Activated effector memory CD4-positive, alpha-beta T cell treated with Interleukin-2 at 50 U/mL for 16 hours (primary cell): ENCODE results near the gene SRSF1.
A peak's percentile ranks its signal among the peaks of the same experiment; 100 is the strongest.
"Not testable (repeated sequence)": the region's sequence is repeated elsewhere in the genome, so short reads cannot be mapped to it uniquely, and the experiment has no call there.

Experiments
- DNase-seq: peaks from one replicate; pipeline ENCODE4 v3.0.0-alpha.2; 2020

The SRSF1 gene, protein sequence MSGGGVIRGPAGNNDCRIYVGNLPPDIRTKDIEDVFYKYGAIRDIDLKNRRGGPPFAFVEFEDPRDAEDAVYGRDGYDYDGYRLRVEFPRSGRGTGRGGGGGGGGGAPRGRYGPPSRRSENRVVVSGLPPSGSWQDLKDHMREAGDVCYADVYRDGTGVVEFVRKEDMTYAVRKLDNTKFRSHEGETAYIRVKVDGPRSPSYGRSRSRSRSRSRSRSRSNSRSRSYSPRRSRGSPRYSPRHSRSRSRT

DNA sequence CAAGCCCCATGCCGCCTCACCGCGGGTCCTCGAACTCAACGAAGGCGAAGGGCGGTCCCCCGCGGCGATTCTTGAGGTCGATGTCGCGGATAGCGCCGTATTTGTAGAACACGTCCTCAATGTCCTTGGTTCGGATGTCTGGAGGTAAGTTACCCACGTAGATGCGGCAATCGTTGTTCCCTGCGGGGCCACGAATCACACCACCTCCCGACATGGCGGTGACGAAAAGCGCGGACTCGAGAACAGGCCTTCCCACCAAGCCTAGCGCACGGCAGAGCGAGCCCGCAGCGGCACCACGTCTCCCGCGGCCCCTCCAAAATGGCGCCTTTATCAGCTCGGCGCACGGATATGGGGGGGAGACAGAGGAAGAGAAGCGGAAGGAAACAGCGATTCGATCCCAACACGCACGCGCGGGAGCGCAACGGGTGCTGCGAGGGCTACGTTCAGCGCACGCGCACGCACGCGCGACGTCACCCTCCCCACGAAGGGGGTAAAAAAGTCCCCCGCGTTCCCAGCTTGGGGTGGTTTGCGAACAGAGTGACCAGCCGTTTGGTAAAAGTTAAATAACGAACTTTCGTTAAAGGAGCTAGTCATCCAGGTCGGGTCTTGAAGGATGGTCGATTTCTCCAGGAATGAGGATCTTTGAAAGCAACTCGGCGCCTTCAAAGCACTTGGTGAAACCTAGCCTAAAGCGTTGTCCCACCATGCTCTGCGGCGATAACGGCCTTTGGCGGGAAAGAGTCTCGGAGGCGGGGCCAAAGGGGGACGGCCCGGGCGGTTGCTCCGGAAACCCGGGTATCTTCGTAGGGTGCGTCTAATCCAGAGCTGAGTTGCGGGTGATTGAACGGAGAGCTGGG, at the start of gene SRSF1:
Gene SRSF1, minus strand, starts transcription at position 323 of the 857 bp plus-strand sequence. Its CDS starts 109 bp downstream, at position 214.
- peak; percentile 96 for DNase-seq

GRCh38 chr17:58056476-58056875, 49.4 kb upstream of the SRSF1 start:
- no peak for DNase-seq

- DNase-seq: no peak
Measured at GRCh38 chr17:58054641-58055040, 47.6 kb upstream of the SRSF1 start.

GRCh38 chr17:58052945-58053715, 46.1 kb upstream of the SRSF1 start:
- no peak for DNase-seq

DNA sequence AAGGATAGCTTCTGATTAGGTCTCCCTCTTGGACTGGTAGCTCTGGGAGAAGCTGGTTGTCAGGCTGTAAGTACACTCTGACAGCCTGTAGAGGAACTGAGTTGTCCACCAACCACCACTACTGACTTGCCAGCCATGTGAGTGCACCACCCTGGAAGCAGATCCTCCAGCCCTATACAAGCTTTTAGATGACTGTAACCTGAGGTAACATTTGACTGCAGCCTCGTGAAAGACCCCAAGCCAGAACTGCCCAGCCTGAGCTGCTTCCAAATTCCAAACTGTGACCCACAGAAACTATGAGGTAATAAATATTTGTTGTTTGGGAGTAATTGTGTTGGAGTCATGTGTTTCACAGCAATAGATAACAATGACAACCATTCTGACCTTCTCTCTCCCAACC, 45.4 kb upstream of the SRSF1 start:
- no peak for DNase-seq

GRCh38 chr17:58051468-58051867, 44.4 kb upstream of the SRSF1 start:
- DNase-seq: no peak

DNA sequence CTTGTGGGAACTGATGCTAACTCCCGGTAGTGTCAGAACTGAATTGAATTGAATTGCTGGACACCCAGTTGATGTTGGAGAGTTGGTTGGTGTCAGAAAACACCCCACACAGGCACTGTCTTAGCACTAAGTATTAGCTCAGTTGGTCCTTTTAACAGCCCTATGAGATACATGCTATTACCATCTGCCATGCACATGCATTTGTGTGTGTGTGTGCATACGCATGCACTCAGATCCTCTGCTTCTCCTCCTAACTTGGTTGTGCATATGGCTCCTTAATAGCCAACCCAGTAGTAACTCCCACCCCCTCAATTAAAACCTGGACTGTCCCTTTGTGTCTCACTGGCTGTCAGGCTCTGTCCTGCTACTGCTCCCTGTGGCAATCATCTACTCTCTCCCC, 43.9 kb upstream of the SRSF1 start:
- no peak for DNase-seq

DNA sequence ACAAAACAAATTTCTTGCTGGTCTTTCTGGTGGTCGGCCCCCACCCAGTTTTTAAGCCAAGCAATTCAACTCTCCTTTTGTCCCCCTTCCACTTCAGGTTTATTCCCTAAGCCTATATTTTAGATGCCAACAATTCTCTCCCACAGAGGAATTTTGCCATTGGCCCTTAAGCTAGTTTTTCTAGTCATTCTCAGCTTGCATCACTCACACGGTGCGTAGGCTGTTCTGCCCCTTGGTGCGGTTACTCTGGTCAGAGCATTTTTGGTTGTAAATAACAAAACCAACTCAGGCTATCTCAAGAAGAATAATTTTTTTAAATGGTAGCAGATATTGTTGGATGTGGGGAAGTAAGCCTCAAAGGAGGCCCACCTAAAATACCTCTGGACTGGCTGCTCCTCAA, 42.5 kb upstream of the SRSF1 start:
- DNase-seq: no peak

- DNase-seq: no peak
Measured at GRCh38 chr17:58047376-58048150, 40.5 kb upstream of the SRSF1 start.

- no peak for DNase-seq
Measured at GRCh38 chr17:58046239-58047094, 39.4 kb upstream of the SRSF1 start.

DNA sequence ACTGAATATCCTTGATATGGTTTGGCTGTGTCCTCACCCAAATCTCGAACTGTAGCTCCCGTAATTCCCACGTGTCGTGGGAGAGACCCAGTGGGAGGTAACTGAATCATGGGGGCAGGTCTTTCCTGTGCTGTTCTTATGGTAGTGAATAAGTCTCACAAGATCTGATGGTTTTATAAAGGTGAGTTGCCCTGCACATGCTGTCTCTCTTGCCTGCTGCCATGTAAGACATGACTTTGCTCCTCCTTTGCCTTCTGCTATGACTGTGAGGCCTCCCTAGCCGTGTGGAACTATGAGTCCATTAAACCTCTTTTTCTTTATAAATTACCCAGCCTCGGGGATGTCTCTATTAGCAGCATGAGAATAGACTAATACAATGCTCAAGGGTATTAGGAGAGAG, 37.2 kb upstream of the SRSF1 start:
- DNase-seq: not testable (repeated sequence)

DNA sequence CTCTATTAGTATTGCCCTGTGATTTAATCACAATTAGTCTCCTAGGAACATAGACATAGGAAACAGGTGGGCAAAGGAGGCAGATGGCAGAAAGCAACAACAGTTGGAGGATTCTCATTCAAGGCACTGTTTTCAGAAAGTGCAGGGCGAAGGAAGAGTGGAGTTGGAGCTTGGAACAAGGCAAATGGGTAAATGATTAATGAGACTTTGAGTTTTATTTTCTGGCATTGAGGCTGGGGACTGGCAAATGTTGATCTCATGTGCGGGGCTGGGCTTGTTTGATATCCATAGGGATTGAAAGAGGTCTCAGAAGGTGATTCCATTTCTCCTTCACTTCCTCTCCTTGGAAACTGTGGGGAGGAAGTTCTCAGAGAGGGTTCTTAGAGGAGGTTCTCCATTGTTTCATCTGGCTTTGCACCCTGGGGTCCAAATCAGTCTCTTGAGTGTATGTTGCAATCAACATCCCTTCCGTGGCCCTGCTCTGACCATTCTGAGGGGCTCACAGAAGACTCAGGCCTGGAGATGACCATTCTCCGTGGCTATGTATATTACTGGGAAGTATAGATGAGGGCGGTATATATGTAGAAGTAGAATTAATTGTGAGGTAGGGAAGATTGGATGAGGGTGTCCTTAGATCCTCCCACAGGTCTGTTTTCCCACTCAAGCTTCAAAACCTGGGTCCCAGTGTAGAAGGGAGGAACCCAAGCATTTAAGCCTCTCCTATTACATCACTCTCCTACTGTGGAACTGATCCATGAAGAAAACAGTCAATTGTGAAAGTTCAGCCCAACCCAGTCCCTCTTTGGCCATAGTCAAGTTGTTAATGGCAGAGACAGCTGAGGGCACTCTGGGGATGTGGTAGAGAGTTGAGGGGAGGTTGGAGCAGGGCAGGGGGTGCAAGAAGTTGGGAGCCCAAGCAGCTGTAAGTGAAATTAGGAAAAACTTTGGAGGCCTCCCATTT, 36.5 kb upstream of the SRSF1 start:
- no peak for DNase-seq

- DNase-seq: no peak
Measured at GRCh38 chr17:58041161-58041560, 34.1 kb upstream of the SRSF1 start.

GRCh38 chr17:58040386-58040785, 33.3 kb upstream of the SRSF1 start:
- no peak for DNase-seq

DNA sequence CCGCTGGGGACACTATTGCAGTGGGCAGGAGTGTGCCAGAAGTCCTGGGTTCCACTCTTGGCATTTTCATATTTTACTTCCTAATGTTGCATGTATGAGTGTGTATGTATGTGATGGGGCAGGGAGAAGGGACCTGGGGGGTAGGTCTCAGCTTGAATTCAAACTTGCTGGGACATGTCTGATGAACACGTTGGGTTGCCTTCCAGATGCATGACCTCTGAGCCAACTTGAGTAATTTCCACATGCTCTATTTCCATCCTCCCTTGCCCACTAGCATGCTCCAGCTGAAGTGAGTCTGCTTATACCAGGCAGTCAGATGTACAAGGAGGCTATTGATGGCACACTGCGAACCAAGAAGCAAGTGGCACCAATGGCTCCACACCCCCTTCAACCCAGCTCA, 32.9 kb upstream of the SRSF1 start:
- DNase-seq: no peak

DNA sequence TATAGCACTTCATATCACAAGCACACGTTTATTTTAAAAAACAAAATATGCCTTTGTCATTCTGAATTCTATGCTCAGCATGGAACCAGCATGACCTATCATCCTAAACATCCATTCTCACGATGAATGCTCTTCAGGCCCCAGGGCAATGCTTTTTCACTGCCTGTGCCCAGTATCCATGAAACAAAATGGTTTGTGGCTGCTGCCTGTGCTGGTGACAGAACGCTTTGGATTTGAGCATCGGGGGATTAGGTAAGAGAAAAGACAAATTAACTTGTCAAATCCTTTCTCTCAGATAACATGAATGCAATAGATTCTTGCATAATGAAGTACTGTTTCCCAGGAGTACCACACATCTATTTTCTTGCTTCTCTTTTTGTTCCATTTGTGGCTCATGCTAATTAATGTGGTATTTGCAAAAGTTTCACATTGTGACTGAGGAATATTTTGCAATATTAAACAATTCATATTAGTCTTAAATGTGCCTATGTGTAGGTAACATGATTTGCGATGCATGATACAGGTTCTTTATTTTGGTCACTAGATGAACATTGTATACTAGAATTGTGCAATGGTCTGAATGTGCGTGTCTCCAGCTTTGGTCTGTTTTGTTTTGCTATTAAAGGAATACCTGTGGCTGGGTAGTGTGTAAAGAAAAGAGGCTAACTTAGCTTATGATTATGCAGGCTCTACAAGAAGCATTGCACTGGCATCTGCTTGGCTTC, 25.8 kb upstream of the SRSF1 start:
- DNase-seq: no peak

DNA sequence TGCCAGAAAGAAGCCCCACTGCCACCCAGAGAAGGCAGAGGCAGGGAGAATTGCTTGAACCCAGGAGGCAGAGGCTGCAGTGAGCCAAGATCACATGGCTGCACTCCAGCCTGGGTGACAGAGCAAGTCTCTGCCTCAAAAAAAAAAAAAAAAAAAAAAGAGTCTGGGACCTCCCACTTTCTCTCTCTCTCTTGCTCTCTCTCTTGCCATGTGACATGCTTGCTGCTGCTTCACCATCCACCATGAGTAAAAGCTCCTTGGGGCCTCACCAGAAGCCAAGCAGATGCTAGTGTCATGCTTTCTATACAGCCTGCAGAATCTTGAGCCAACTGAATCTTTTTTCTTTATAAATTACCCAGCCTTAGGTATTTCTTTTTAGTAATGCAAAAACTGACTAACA, 21.5 kb upstream of the SRSF1 start:
- no peak for DNase-seq

GRCh38 chr17:58020401-58020800, 13.4 kb upstream of the SRSF1 start:
- DNase-seq: no peak

GRCh38 chr17:58019521-58019920, 12.5 kb upstream of the SRSF1 start:
- DNase-seq: no peak

GRCh38 chr17:58019039-58019438, 12.0 kb upstream of the SRSF1 start:
- no peak for DNase-seq
